Middle frontal gyrus (tissue), 1 donor: ENCODE results near the gene EARS2.
"Not testable (repeated sequence)": the region's sequence is repeated elsewhere in the genome, so short reads cannot be mapped to it uniquely, and the experiment has no call there.

ENCODE experiments used
- DNase-seq: peaks from one replicate; pipeline ENCODE4 v3.0.0-alpha.2; 2015; ENCODE audit warnings: low spot score; ENCODE audit errors: extremely low spot score

The EARS2 gene

DNA sequence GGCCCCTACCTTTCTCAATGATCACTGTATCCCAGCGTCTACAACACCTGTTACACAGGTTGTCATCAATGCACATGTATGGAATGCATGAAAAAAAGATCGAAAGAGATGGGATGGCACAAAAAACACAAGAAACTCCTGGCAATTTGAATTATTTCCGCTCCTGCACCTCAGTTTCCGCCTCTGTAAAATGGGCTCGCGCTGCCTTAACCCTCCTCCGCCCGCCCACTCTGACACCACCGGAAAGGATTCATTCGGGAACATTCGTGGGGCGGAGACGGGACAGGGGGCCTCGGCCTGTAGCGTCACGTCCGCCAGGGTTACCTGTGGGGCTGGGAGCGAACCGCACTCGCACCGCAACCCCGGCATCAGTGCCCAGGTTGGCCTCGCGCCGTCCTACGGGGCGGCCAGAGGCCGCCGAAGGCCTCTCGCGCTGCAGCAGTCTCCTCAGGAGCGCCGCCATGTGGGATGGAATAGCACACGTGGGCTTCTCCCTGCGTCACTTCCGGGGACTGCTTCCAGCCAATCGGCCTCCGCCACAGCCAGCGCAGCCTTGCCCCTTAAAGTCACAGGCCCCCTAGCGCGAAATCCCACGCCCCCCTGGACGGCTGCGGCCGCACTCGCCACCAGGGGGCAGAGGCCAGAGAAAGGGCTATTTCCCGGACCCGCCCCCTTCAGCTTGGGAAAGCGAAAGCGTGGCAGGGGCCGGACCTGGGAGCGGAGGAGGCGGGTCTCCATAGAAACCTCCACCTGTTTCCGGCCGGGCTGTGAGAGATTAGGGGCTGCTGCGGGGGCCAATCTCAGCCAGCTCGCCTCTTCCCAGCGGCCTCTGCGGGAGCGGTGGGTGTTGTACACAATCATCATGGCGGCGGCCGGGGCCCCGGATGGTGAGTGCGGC, at the start of gene EARS2, which contains the start of gene UBFD1:
Gene EARS2, minus strand, starts transcription at position 470 of the 898 bp plus-strand sequence. Its CDS starts 7 bp downstream, at position 463.
Gene UBFD1, plus strand, starts transcription at position 847 of the 898 bp plus-strand sequence. Its CDS starts 16 bp downstream, at position 863.
- DNase-seq: peak; percentile 91

DNA sequence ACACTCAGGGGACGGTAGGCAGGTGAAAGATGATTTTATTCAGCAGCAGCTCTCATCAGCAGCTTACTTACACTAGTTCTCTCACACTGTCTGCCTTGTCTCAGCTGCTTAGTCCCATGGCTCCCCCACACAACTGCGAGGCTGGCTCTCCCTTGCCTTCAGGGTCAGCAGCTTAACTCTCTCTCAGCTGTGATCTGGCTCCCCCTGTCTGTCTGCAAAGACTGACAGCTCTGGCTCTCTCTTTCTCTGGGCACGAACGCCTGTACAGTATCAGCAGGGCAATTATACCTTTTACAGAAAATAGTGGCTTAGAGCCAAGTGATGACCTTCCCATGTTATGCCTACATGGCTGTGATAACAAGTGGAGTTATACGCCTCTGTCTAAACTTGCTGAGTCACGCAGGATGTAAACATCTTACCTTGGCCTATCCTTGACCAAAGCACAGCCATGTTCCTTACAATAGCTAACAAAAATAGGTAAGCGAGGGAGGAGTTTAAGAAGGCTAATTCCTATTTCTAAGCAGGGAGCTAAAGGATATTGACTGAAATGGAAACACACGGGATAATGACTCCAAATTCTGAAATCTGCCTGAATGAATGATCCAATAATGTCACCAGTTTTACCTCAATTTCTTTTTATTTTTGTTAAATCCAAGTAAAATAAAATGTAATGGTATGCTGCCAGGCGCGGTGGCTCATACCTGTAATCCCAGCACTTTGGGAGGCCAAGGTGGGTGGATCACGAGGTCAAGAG, 40.0 kb upstream of the EARS2 start:
- DNase-seq: no peak

DNA sequence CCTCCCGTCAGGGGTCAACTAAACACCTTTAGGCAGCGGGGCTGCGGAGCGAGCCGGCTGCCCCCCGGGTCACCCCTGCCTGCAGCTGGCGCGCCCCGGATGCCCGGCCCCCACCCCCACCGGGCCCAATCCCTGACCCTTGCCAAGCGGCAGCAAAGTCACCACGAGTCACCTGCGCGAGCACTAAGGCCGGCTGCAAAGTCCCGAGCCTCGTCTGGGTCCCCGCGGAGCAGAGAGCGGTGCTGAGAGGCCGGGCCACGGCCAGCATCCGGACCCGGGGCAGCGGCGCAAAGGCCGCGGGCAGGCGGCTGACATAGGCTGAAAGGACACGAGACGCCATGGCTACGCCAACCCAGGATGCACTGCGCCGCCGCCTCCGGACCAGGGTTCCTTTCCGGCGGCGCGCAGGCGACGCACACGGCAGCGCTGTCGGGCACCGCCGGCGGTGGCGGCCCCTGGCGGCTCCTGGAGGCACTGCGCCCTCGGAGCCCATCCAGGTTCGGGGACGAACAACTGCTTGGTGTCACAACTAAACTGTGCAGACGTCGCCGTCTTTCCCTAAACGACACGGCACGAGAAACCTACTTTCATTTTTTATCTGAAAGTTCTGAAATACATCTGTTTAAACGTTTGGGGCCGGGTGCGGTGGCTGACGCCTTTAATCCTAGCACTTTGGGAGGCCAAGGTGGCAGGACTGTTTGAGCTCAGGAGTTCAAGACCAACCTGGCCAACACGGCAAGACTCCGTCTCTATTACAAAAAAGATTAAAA, 39.0 kb upstream of the EARS2 start, which contains the start of gene NDUFAB1:
Gene NDUFAB1, minus strand, starts transcription at position 366 of the 770 bp plus-strand sequence. Its CDS starts 26 bp downstream, at position 340.
- peak; percentile 89 for DNase-seq

DNA sequence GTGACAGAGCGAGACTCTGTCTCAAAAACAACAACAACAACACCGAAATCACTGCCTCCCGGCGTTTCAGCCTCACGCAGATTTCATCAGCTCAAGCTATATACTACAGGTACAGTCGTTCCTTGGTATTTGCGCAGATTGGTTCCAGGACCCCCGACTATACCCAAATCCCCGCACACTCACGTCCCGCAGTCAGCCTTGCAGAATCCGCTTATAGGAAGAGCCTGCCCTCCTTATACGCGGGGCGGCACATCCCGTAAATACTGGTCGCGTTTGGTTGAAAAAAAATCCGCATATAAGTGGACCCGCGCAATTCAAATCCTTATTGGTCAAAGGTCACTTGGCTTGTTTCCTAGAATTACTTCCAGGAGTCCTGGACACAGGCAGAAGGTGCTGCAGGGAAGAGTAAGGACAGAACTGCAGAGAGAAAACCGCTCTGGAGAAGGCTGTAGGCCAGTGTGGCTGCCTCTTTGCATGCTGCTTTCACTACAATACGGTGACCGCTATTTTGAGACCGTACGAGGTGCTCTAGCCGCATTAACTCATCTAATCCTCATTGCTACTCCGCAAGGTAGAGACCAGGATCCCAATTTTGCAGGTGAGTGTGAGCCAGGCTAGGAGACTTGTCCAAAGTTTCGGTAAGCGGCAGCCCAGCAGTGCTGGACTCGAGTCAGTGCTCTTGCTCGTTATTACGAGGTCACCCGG, 38.2 kb upstream of the EARS2 start:
- DNase-seq: no peak

DNA sequence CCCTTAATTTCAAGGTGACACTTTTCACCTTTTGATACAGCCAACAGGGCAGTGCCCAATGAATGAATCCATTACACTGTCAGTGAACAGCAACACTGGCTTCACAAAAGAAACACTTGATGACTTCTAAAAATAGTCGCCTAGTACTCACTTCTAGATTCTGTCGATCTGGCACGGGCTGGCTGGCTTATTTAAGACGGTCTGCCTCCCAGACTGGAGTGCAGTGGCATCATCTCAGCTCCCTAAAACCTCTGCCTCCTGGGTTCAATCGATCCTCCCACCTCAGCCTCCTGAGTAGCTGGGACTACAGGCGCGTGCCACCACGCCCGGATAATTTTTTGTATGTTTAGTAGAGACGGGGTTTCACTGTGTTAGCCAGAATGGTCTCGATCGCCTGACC, 37.0 kb upstream of the EARS2 start:
- no peak for DNase-seq

DNA sequence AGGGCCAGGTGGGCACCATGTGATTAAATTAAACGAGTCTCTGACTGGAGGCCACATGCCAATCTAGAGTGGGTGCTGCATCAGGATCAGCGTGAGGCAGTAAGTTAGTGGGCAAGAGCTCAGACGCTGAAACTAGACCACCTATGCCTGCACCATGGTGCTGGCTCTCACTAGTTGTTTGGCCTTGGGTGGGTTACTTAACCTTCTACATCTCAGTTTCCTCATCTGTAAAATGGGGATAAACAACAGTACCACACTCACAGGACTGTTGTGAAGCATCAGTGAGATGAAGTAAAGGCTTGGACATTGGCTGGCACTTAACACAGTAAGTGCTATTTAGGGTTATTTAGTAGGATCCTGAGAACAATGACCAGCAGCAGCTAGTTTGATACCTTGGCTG, 33.0 kb upstream of the EARS2 start:
- no peak for DNase-seq

DNA sequence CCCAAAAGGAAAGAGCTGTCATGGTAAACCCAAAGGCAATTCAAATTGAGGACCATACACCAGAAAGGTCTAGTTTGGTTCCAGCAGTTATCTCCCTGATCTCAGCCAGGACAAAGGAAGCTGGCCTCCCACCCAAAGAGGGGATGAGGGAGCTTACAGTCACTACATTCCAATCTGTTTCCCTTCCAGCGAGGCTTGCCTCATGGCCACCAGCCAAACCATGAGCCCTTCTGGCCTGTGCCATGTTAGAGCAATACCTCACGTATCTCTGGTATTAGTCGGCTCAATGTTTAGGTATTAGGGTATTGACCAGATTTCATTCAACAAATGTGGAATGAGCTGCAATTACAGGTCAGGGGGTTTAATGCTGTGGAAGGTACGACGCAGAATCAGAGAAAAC, 30.6 kb upstream of the EARS2 start:
- DNase-seq: no peak

DNA sequence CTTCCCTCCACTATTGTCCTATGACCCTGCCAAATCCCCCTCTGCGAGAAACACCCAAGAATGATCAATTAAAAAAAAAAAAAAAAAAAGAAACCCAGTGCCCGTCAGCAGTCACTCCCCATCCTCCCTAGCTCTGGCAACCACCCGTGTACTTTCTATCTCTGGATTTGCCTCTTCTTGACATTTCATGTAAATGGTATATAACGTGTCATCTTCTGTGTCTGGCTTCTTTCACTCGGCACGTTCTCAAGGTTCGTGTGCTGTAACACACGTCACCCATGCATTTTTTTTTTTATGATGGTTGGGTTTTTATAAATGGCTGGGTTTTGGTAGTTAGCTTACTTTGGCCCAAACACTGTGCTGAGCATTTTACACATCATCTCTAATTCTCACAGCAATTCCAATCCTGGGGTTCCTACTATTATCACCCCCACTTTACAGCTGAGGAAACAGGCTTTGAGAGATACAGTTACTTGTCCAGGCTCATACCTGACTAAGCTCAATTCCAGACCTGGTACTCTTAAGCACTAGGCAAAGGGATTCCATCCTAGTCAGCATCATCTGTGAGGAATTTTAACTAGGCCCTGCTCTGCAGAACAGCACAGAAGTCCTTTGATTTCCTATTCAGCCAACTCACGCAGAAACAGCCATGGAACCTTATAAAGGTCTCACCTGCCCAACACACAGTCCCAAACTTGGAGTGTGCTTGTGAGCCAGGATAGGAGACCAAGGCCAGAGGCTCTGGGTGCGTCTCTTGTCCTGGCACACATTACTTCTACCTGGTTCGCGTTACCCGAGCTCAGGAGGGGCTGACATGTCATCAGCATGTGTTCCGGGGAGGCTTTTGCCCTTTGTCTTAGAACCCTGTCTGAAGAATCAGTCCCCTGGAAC, 27.3 kb upstream of the EARS2 start:
- no peak for DNase-seq

DNA sequence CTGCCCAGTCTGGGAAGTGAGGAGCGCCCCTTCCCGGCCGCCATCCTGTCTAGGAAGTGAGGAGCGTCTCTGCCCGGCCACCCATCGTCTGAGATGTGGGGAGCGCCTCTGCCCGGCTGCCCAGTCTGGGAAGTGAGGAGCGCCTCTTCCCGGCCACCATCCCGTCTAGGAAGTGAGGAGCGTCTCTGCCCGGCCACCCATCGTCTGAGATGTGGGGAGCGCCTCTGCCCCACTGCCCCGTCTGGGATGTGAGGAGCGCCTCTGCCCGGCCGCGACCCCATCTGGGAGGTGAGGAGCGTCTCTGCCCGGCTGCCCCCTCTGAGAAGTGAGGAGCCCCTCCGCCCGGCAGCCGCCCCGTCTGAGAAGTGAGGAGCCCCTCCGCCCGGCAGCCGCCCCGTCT, 26.1 kb upstream of the EARS2 start:
- DNase-seq: not testable (repeated sequence)

DNA sequence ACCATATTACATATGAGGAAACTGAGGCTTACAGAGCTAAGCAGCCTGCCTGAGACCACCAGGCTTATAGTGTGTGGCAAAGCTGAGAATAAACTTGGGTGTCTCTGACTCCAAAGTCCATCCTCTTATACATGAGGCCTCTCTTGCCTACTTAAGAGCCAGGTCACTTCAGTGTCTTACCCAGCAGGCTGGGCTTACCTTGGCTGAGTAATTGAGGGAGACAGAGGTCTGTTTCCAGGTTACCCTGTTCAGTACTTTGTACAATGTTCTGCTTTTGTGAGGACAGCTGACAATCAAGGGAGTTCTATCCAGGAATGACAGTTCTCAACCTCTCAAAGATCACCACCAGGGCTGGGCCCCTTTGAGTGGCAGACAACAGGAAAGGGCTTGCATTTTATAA, 24.6 kb upstream of the EARS2 start:
- DNase-seq: no peak

DNA sequence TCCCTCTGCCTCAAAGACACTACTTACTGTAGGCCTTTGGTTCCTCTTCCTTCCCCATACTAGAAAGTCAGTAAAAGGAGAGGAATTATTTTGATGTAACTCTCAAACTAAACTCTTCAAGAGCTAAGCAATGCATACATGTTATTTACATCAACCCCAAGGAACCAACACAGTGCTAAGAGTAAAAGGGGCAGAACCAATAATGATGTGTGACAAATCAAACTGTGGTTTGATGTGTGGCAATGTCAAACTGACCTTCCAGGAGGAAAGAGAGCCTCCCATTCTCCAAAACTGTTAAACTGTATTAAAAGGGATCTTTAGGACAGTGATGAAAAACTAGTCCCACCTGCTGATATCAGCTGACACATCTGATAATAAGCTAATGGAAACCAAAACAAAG, 23.2 kb upstream of the EARS2 start:
- no peak for DNase-seq

DNA sequence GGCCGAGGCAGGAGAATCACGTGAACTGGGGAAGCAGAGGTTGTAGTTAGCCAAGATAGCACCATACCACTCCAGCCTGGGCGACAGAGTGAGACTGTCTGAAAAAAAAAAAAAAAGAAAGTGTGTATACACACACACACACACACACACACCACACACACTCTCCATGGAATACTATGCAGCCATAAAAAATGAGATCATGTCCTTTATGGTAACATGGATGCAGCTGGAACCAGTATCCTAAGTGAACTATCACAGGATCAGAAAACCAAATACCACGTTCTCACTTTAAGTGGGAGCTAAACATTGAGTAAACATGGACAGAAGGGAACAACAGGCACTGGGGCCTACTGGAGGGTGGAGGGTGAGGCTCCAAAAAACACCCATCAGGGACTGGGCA, 22.2 kb upstream of the EARS2 start:
- no peak for DNase-seq

DNA sequence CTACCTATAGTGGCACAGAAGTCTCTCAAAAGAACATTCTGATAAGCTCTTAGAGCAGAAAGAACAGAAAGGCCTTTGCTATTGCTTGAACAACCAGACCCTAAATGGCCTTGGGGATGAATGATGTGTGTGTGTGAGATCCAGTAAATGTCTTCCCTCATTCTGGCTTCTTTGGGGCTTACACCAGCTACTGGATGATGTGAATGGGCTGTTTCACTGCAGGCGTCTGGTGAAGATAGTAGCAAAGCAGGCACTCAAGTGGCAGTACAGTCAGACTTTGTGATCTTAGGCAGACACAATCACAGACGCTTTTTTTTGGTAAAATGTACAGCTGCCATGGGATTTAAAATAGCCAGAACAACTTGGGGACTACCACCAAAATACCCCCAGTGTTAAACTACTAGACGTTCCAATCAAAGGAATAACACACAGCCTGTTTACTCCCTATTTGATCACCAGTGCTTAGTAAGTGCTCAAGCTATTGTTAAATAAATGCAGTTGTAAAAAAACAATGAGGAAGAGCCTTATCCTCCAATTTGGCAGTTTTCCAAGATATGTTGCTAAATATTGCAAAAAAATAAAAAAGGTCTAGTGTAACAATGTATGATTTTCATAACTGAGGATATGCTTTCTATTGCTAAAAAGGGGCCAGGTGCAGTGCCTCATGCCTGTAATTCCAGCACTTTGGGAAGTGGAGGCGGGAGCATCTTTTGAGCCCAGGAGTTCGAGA, 21.1 kb upstream of the EARS2 start:
- DNase-seq: no peak

DNA sequence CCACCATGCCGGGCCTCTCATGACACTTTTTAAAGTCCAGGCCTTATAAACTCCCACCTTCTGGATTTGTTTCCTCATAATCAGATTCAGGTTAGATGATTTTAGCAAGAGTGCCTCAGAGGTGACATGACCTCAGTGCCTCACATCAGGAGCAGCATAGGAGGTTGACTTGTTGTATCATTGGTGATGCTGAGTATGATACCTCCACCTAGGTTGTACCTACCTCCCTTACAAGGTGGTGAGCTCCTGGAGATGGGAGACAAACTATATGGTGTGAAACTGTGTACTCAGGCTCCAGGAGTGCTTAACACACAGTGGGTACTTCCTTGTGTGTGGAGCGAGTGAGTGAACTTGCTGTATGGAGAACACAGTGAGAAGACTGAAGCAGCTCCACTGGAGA, 20.3 kb upstream of the EARS2 start:
- DNase-seq: no peak

DNA sequence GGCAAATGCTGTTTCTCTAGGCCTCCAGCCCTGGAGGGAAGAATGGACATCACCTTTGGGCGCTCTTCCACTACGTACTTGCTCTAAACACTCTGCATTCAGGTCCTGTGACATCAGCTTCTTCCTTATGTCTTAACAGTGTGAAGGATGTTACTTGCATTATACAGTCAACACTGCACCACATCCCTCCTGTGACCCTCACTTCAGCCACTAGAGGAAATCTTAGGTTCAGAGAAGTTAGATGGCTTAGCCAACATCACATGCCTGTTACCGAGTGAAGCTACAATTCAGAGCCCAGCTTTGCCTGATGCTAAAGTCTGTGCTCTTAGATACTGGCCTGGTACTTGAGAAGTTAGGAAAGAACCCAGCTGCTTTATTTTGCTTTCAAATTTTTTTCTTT, 18.7 kb upstream of the EARS2 start:
- DNase-seq: no peak

DNA sequence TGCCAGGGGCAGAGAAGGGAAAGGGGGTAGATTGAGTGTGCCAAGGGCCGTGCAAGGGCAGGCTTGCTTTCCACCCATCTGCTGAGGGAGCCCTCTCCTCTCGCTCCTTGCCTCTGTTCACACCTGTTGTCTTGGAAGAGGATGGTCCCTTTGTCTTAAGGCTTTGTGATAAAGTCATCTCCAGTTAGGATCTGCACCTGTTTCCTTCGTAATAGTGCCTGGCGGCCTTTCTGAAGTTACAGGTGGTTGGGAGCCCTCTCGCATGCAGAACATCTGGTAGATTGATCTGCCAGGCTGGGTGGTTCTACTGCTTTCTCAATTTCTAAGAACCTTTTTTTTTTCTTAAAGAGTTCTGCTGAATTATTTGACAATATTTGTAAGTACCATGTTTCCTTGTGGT, 16.7 kb upstream of the EARS2 start:
- DNase-seq: no peak

DNA sequence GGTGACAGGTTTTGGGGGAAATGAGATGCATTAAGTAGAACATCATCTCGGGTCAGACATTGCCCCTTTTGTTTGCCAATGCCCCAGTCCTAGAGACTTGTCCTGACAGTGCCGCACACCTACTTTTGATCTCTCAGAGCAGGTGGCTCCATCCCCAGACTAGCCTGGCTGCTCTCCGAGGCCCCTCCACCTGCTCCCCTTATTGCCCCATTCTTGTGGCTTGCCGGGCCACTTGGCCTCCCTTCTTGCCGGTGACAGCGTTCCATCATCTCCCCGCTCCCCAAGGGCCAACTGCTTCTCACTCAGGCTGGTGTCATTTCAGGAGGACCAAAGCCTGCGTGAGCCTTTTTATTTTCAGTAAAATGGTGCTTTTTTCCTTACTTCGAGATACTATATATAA, 15.2 kb upstream of the EARS2 start:
- DNase-seq: no peak

DNA sequence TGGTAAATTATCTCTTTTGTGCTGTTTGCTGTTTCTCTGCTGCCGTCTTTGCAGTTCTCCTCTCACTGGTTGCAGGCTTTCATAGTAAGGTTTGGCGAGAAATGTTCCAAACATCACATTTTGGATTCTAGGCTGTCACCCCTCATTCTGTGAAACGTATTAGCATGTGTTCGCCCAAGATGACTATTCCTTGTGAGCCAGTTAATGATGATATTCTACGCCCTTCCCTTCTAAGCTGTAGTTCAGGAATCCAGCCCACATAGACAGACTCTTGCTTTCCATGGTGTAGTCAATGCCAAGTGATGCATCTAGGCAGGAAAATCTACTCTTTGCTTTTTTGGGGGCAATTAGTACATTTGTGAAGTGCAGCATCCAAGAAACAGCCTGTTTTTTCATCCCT, 14.7 kb upstream of the EARS2 start:
- DNase-seq: no peak

DNA sequence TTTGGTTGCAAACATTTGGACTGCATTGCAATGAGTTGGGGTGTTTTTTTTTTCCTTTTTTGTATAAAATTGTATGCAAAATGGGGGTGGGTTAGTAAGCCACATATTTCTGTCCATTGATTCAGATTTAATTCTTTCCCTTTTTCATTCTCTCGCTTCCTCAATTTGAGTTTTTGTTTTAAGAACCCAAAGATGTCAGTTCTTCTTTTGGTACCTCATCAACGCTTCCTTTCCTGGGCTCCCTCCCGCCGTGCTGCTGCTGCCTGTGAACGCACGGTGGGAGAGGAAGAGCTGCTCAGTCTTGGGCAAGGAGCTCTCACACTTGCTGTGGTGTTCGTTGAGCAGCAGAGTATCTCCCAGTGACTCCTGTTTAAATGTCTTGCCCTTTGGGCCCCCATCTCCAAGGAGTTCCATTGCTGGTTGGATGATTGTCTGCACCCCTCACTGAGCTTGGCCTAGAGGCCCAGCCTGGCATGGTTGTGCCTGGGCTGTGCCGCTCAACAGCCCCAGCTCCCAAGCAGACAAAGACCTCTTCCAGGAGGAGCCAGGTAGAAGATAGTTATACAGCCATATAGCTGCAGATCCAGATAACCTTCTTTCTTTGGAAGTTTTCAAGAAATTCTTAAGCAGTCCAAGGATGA, 14.0 kb upstream of the EARS2 start:
- no peak for DNase-seq
